ENCODE data around the gene BCORL1.

- no peak for TF ChIP-seq EZH2 (IDR thresholded peaks at IDR 0.05; ENCODE audit: borderline replicate concordance, low read depth, low read length, severe bottlenecking)
- no peak for TF ChIP-seq CTCF (IDR thresholded peaks at IDR 0.05; ENCODE audit: borderline replicate concordance, extremely low read depth, low read length, poor library complexity, severe bottlenecking)
Observed at GRCh38 chrX:130013661-130014060, 31.2 kb downstream of the BCORL1 start.
